WTC11 (cell line): ENCODE measurements around the gene RBM47. TPM values are rescaled to one million over a fixed set of nuclear protein-coding genes. Genes with fewer than 3 reads are reported as not detected.

Experiments
- ATAC-seq: fragments of 200-7000 bp; cut with Tn5 transposase; 2 replicates; pipeline ENCODE4 v1.10.0; 2021; ENCODE audit warnings: mild to moderate bottlenecking, moderate library complexity
- CTCF ChIA-PET: fragments of 300-600 bp; sonication (Branson Sonifier 250); formaldehyde crosslinking; loops from one replicate; lab custom pipeline; 2021; ENCODE audit warnings: antibody characterized with exemption; lab: Charles Lee
- POLR2A ChIA-PET: fragments of 350-600 bp; sonication (Branson Sonifier 250); formaldehyde crosslinking; loops from one replicate; lab custom pipeline; 2021; ENCODE audit warnings: antibody characterized with exemption; lab: Charles Lee
- DNase-seq: peaks from one replicate; pipeline ENCODE4 v3.0.0; 2021; ENCODE audit warnings: low spot score
- H3K27ac Mint-ChIP-seq: 2 replicates; pipeline ENCODE4 v1.8.0; 2021; ENCODE audit warnings: mixed read lengths
- H3K27me3 Mint-ChIP-seq: 2 replicates; pipeline ENCODE4 v1.8.0; 2021; ENCODE audit warnings: low read depth, mild to moderate bottlenecking, moderate library complexity, mixed read lengths
- H3K36me3 Mint-ChIP-seq: 2 replicates; pipeline ENCODE4 v1.8.0; 2021; ENCODE audit warnings: mixed read lengths
- H3K4me1 Mint-ChIP-seq: 2 replicates; pipeline ENCODE4 v1.8.0; 2022; ENCODE audit warnings: mixed read lengths
- H3K4me3 Mint-ChIP-seq: 2 replicates; pipeline ENCODE4 v1.8.0; 2021; ENCODE audit warnings: mild to moderate bottlenecking, moderate library complexity, mixed read lengths
- H3K9me3 Mint-ChIP-seq: 2 replicates; pipeline ENCODE4 v1.8.0; 2021; ENCODE audit warnings: mixed read lengths
- AFF4 ChIP-seq: sonication (generic); formaldehyde crosslinking; IDR thresholded peaks from 2 replicates; pipeline ENCODE4 v1.8.1; 2023; ENCODE audit warnings: mild to moderate bottlenecking, missing genetic modification reagents, borderline replicate concordance
- CREB1 ChIP-seq: sonication (generic); formaldehyde crosslinking; IDR thresholded peaks from 2 replicates; pipeline ENCODE4 v1.8.0; 2023; ENCODE audit warnings: mild to moderate bottlenecking, missing genetic modification reagents
- ELF4 ChIP-seq: sonication (generic); formaldehyde crosslinking; IDR thresholded peaks from 2 replicates; pipeline ENCODE4 v1.8.1; 2022; ENCODE audit warnings: low read depth, mild to moderate bottlenecking, moderate library complexity, missing genetic modification reagents
- EMX1 ChIP-seq: fragments of 250-450 bp; sonication (Bioruptor Pico); IDR thresholded peaks from 2 replicates; pipeline ENCODE4 v1.8.0; 2021; ENCODE audit warnings: mild to moderate bottlenecking
- ERG ChIP-seq: fragments of 250-450 bp; sonication (Bioruptor Pico); IDR thresholded peaks from 2 replicates; pipeline ENCODE4 v1.8.0; 2021; ENCODE audit warnings: mild to moderate bottlenecking
- ESRRA ChIP-seq: sonication (generic); formaldehyde crosslinking; IDR thresholded peaks from 2 replicates; pipeline ENCODE4 v1.8.1; 2022; ENCODE audit warnings: mild to moderate bottlenecking, missing genetic modification reagents, borderline replicate concordance
- FOXJ3 ChIP-seq: sonication (generic); formaldehyde crosslinking; IDR thresholded peaks from 2 replicates; pipeline ENCODE4 v1.9.0; 2021; ENCODE audit warnings: missing genetic modification reagents, mild to moderate bottlenecking, borderline replicate concordance
- JUN ChIP-seq: sonication (generic); formaldehyde crosslinking; IDR thresholded peaks from 2 replicates; pipeline ENCODE4 v1.8.0; 2023; ENCODE audit warnings: mild to moderate bottlenecking, missing genetic modification reagents
- MXD4 ChIP-seq: fragments of 250-450 bp; sonication (Bioruptor Pico); IDR thresholded peaks from 2 replicates; pipeline ENCODE4 v1.8.0; 2021; ENCODE audit warnings: mild to moderate bottlenecking, moderate library complexity, borderline replicate concordance
- SMAD3 ChIP-seq: sonication (generic); formaldehyde crosslinking; IDR thresholded peaks from 2 replicates; pipeline ENCODE4 v1.8.0; 2022; ENCODE audit warnings: missing genetic modification reagents, mild to moderate bottlenecking, borderline replicate concordance
- SP1 ChIP-seq: sonication (generic); formaldehyde crosslinking; conservative IDR thresholded peaks from 2 replicates; pipeline ENCODE4 v1.8.1; 2022; ENCODE audit warnings: missing genetic modification reagents
- STAT6 ChIP-seq: sonication (generic); formaldehyde crosslinking; conservative IDR thresholded peaks from 2 replicates; pipeline ENCODE4 v1.8.1; 2023; ENCODE audit warnings: mild to moderate bottlenecking, low read depth, missing genetic modification reagents, moderate library complexity
- TEAD4 ChIP-seq: sonication (generic); formaldehyde crosslinking; IDR thresholded peaks from 2 replicates; pipeline ENCODE4 v1.8.0; 2022; ENCODE audit warnings: mild to moderate bottlenecking, missing genetic modification reagents
- TP53 ChIP-seq: sonication (generic); formaldehyde crosslinking; IDR thresholded peaks from 2 replicates; pipeline ENCODE4 v1.8.1; 2023; ENCODE audit warnings: mild to moderate bottlenecking, missing genetic modification reagents
- ZNF317 ChIP-seq: sonication (generic); formaldehyde crosslinking; IDR thresholded peaks from 2 replicates; pipeline ENCODE4 v1.8.1; 2023; ENCODE audit warnings: low read depth, mild to moderate bottlenecking, moderate library complexity, missing genetic modification reagents, borderline replicate concordance
- ZNF416 ChIP-seq: fragments of 250-450 bp; sonication (Bioruptor Pico); IDR thresholded peaks from 2 replicates; pipeline ENCODE4 v1.9.0; 2021; ENCODE audit warnings: mild to moderate bottlenecking, inconsistent platforms
- ZNF425 ChIP-seq: fragments of 250-450 bp; sonication (Bioruptor Pico); conservative IDR thresholded peaks from 2 replicates; pipeline ENCODE4 v1.9.0; 2021; ENCODE audit warnings: mild to moderate bottlenecking
- ZNF671 ChIP-seq: fragments of 250-450 bp; sonication (Bioruptor Pico); IDR thresholded peaks from 2 replicates; pipeline ENCODE4 v1.8.0; 2021; ENCODE audit warnings: mild to moderate bottlenecking
- total RNA-seq: library from RNA; stranded (reverse); gene quantifications from 3 replicates; pipeline ENCODE4 v1.2.3, GENCODE V29; 2021

Gene RBM47
- total RNA-seq, 1 experiment from 2014 or later: 97.9 TPM

DNA sequence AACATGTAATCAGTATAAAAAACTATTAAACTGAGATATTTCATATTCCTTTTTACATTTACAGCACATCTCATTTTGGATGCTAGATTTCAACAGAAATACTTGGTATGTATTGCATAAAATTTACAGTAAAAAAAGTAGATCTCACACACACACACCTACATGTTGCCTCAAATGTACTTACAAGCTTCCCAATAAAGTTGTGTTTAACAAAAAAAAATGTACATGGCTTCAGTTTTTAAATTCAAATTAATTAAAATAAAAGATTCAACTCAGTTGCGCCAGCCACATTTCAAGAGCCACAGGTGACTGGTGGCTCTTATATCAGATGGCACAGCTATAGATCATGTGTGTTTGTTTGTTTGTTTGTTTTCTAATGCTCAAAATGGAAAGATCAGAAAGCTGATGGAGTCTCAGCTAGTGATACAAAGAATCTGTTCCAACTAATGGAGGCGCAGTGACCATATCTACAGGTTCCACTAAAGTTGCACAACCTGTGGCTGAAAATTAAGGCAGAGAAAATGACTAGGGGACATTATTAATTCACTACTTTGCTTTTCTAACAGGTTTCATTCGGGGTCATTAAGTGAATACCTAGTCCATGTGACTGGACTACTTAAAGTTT, 45.0 kb downstream of the RBM47 start:
- peaks cover 10% of the 10 kb centered on the region for H3K36me3 Mint-ChIP-seq
- ChIA-PET POLR2A (no interaction called here), CTCF (no interaction called here)
- no peak overlapping the region for H3K4me3 Mint-ChIP-seq
- H3K27me3 Mint-ChIP-seq: no peaks in the 10 kb centered on the region
- DNase-seq (no peak), ATAC-seq (no peak)
- H3K9me3 Mint-ChIP-seq: no peaks in the 10 kb centered on the region
- H3K4me1 Mint-ChIP-seq: peaks cover 62% of the 10 kb centered on the region
- H3K27ac Mint-ChIP-seq: peak overlapping the region; percentile 88; the same call in 1 of the 2 replicates
- TF ChIP-seq ESRRA: no peak
- TF ChIP-seq JUN (CRISPR knock-in tag): no peak
- TF ChIP-seq SP1 (CRISPR knock-in tag): no peak
- no peak for TF ChIP-seq CREB1 (CRISPR knock-in tag)
- no peak for TF ChIP-seq ZNF671
- TF ChIP-seq ZNF425: no peak
- no peak for TF ChIP-seq SMAD3 (CRISPR knock-in tag)
- TF ChIP-seq FOXJ3 (CRISPR knock-in tag): no peak
- no peak for TF ChIP-seq TP53
- no peak for TF ChIP-seq ZNF317 (CRISPR knock-in tag)
- no peak for TF ChIP-seq AFF4 (CRISPR knock-in tag)
- no peak for TF ChIP-seq ZNF416 (CRISPR knock-in tag)
- no peak for TF ChIP-seq MXD4
- no peak for TF ChIP-seq TEAD4 (CRISPR knock-in tag)
- TF ChIP-seq ERG (CRISPR knock-in tag): no peak
- TF ChIP-seq STAT6 (CRISPR knock-in tag): no peak
- TF ChIP-seq EMX1 (CRISPR knock-in tag): no peak
- no peak for TF ChIP-seq ELF4 (CRISPR knock-in tag)
- TF ChIP-seq, all 79 proteins: peak for 0
